NCI-H2107 (cell line): ENCODE data around the gene RIMBP2.

Experiments used
- DNase-seq: peaks from one replicate; lab custom pipeline; 2025; lab: John Stamatoyannopoulos, UW

The RIMBP2 gene

DNA sequence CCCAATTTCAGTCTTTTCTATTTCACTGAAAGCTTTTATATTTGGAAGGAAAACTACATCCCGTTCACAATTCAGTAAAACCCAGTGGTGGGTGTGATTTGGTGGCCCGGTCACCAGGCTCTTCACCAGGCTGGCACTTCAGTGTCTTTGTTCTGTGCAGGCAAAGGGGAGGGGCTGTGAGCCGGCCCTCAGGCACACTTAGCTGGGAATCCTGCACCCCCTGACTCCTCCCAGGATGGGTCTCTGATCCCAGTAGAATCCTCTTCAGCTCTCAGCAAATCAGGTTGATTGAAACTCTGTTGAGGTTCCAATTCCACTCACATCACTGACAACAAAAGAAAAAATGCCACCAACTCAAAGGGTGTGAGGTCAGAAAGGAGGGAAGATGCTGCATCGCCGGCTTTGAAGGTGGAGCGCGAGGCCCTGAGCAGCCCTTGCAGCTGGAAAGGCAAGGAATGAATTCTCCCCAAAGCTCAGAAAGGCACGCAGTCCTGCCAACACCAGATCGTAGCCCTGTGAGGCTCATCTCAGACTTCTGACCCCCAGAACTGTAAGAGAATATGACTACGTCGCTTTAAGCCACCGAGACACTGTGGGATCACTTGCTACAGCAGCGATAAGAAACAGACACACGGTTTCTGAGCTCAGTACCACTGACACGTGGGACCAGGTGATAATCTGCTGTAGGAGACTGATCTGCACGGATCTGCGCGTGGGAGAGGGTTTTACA lies 211.8 kb downstream of the RIMBP2 start:
- no peak for DNase-seq

DNA sequence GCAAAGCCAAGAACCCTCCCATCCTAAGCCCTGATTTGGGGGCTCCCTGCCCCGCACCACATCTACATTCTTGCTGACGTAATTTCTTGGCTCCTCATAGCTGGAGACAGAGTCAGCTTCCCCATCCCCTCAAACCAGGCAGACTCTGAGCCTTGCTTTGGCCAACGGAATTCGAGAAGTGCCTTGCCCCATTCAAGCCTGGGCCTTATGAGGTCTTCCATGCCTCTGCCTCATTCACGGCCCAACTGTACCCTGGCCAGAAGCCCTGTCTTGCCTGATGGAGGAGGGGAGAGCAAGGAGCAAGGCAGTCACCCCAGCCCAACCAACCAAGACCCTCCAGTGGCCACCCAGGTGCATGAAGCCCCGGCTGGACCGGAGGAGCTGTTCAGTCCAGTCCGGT lies 214.3 kb downstream of the RIMBP2 start:
- DNase-seq = no peak

DNA sequence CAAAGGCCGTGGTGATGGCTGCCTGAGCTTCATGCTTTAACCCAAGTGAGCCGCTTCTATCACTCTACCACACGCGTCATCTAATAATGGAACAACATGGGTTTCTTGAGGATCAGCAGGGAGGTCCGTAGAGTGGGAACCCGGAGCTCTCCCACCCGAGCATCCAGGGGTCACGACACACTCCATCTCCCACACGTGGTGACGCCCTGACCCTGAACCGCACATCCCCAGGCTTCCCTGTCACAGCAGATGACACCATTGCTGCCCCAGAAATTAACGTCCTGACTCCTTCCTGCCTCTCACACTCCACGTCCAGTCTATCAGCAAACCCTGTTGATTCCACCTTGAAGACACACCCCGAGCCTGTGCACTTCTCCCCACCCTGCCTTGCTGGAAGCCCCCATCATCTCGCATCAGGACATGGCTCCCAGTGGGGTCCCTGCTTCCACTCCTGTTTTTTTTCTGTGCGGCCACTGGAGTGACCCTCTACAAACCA lies 215.2 kb downstream of the RIMBP2 start:
- no peak for DNase-seq

DNA sequence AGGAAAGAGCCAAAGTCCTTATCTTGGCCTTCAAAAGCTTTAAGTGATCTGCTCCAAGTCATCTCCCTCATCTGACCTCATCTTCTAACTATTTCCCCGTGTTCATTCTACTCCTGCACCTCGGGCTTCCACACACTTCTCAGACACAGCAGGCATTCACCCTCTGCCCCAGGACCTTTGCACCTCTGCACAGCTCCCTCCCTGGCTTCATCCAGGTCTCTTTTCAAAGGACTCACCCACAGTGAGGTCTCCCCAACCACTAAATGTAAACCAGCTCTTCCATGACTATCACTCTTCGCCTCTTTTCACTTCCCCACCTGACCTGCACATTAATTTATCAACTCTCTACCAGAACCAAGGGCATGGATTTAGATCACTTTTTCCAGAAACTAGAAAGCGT lies 216.6 kb downstream of the RIMBP2 start:
- no peak for DNase-seq

DNA sequence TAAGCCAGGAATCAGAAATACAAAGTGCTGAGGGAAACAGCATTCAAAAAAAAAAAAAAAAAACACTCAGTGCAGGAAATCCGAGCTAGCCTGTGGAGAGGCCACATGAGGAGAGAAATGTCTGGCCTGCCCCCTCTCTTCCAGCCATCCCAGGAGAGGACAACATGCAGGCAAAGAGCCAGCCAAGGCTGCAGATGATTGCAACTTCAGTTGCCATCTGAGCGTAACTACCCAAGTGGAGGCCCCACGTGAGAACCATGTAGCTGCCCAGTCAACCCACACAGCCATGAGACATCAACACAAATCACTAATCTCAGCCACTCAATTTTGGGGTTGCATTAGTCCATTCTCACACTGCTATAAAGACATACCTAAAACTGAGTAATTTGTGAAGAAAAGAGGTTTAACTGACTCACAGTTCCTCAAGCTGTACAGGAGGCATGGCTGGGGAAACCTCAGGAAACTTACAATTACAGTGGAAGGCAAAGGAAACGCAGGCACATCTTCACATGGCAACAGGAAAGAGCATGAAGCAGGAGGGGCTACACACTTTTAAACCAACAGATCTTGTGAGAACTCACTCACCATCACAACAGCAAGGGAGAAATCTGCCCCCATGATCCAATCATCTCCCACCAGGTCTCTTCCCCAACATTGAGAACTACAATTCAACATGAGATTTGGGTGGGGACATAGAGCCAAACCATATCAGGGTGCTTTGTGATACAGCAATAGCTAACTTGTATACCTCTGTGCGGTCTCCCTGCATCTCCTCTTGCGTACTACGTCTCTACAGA lies 217.3 kb downstream of the RIMBP2 start:
- peak; percentile 47 for DNase-seq

DNA sequence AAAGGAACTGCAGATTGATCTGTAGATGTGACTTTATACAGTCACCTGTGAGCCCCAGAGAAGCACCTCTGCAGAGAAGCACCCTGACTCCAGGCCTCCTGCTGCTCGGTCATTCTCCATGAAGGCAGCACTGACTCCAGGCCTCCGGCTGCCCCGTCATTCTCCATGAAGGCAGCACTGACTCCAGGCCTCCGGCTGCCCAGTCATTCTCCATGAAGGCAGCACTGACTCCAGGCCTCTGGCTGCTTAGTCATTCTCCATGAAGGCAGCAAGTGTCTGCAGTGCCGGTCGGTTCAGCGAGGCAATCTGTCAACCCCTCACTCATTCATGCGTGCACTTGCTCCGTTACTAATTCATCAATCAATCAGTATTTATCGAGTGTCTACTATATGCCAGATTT lies 218.1 kb downstream of the RIMBP2 start:
- no peak for DNase-seq

DNA sequence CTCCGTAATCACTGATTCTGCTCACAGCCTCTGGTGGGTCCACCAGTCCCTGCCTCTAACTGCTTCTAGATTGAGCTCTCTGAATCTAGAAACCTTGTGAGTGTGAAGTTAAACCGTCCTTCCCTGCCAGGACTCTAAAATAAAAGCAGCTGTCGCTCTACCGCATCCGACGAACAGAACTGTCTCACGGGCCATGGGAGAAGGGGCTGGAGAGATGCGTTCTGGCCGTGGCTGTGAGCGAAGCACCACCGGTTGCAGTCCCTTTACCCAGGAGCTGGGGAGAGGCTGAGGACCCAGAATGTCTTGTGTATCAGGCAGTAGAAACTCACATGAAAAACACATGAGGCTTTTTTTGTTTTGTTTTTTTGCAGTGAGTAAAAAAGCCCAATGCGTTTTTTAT lies 218.8 kb downstream of the RIMBP2 start:
- DNase-seq = no peak

DNA sequence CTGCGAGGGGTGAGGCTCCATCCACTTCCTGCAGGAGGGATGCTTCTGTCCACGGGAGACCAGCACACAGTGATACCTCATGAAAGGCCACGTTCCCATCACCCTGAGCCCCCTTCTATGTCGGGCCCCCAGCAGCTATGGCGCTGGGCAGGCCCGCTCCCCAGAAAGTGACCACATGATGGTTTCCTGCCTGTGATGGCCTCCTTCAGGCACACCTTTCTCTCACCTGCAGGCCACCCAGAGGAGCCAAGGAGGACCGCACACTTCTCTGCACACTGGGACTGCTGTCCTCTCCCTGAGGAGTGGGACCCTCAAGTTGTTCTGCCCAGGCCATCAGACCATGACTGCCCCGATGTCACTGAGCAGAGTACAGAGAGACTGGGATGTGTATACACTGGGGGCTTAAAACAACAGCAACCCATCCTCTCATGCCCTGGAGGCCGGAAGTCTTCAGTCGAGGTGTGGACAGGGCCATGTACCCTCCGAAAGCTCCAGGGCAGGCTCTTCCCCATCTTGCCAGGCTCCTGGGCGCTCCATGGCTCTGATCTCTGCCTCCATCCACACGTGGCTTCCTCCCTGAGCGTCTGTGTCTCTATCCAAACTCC lies 219.5 kb downstream of the RIMBP2 start:
- DNase-seq = no peak

DNA sequence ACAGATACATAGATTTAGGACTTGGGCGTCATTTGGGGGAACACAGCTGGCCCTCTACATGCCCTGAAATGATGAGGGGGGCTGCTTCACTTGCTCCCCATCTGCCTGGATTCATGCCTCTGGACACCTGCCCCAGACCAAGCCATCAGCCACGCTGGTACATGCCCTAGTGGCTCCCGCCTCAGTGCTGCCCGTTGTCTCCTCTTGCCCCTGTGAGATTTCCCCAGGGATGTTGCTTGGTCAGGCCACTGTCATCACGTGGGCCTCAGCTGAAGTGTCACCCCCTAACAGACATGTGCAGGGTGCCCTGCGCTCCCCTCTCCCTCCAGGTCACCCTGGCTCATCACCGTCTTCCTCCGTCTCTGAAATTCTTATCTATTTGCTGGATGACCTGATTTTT lies 220.9 kb downstream of the RIMBP2 start:
- DNase-seq = no peak

DNA sequence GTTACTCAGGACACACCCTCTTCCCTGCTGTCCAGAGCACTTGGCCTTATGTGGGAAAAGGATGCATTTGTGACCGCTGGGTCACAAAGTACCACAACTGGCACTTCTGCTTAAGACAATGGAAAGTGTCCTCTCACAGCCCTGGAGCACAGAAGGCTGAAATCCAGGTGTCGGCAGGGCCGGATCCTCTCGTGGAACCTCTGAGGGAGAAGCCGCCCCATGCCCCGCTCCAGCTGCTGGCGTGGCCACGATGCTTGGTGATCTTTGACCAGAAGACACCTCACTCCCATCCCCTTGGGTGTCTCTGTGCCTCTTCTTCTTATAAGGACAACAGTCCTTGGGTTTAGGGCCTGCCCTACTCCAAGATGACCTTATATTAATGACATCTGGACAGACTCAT lies 221.4 kb downstream of the RIMBP2 start:
- no peak for DNase-seq

DNA sequence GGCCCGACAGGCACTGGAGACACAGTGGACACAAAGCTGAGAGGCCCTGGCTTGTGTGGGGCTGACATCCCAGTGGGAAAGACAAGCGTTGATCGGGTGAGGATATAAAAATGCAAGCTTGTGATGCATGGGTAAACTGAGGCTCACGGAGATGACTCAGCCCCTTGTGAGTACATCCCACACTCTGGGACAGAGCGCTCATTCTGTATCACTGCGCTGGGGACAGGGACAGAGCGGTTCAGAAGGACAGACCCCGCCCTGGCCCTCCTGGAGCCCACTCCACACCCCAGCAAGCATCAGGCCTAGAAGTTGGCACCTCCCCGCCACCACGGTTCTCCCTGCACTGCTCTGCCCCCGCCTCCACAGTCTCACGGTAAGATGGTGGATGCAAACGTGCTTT lies 222.1 kb downstream of the RIMBP2 start:
- DNase-seq = no peak

DNA sequence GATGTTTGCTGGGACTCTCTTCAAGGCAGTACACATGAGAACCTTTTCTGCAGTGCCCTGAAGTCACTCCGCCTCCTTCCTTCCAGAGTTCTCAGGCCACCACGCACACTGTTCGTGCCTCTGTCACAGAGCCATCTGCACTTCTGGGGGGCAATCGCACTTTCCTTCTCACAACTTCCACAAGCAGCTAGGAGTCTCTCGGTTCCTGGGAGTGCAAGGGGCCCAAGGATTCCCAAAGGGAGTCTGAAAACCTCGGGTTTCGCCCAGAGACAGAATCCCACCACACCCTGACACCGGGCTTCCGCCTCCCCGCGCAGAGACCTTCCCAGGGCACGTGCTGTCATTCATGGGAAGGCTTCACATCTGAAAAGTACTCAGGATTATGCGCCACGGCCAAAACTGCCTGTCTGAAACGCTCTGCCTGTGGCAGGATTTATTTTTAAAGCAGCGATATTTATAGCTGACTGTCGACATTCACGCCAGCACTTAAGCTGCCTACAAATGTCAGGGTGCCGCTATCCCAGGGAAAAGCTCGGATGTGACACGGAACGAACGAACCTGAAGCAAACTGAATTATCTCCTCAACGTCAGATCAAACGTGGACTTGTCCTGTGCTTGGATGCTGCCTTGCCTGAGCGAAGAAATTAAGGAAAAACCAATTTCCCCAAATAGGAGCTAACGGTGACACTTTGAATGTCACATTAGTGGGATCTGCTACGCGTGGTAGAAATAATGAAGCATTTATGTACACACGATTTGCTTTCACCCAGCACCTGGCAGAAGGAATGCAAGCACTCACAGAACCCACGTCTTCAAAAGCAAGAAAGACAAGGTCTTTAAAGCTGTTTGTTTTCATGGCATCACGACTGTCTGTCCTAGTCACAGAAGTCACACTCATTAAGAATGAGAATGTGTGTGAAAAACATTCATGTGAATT lies 224.4 kb downstream of the RIMBP2 start:
- DNase-seq = no peak

DNA sequence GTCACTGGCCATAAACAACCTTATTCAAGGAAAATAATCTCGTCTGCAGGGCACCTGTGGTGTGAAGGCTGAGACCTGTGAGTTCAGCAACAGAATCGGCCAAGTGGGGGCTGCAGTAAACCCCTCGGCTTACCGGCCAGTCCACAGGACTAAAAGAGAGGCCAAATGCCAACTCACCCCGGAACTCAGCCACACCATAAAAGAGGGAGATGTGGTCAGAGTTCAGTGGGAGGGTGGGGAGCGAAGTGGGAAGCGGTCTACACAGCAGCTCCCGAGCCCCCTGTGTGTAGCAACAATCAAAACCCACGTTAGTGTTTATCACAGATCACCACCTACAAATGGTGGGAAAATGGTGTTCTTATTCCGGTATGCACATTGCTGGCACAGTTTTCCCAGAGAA lies 225.4 kb downstream of the RIMBP2 start:
- DNase-seq = no peak

DNA sequence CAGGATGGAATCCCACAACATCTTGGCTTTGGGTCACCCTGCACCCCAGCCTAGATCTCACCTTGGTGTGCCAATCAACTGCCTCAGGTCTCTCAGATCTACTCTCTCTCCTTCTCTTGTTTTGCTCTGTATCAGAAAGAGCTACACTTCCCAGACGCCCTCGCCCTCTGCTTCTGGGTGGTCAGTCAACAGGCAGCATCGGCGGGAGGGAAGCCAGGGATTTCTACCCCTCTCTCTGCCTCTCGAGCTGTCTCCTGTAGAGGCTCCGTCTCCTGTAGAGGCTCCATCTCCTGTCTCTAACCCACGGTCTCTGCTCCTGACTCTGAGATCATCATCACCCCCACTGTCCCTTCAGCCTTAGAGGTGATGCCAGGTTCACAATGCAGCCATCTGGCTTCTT lies 226.8 kb downstream of the RIMBP2 start:
- DNase-seq = no peak

DNA sequence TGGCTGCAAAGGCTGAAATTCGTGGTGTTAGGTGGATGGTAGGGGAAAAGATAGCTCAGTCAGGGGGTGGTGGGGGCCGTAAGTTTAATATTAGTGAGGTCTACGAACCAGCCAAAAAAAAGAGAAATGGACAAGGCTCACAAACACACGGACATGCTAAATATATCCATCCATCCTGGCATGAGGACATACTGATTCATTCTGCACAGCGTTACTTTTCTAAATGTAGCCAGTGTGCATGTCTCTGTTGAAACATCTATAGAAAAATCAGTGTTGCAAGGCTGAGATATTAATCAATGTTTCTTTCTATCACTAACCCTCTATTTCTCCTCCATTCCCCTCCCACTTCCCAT lies 227.8 kb downstream of the RIMBP2 start:
- no peak for DNase-seq

DNA sequence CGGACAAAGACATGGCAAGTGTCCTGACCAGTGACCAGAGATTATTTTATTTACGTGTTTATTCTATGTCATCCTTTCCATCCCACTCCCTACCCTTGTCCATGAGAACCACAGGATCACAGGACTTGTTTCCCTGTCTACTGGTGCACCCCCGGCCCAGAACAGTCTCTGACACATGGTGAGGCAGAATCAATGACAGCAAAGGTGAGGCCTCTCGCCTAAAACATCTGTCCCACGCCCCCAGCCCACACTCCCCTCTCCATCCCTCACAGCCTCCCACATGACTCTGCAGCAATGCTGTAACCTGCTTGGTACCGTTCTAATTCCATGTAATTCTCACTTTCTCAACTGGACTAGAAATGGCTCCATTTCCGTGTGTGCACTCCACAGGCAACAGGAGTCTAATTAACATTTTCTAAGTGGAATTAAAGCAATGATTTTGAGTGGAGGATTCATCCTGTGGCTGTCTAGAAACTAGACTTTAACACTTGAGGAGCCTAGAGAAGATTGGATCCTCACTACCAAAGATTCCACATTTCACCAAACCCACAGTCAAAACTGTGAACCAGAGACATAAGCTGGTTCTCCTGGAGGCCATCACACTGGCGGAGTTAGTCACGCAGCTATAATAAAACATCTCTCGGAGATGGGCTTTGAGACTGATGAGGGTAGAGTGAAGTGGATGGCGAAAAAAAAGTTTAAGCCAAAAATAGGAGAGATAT lies 228.3 kb downstream of the RIMBP2 start:
- no peak for DNase-seq

DNA sequence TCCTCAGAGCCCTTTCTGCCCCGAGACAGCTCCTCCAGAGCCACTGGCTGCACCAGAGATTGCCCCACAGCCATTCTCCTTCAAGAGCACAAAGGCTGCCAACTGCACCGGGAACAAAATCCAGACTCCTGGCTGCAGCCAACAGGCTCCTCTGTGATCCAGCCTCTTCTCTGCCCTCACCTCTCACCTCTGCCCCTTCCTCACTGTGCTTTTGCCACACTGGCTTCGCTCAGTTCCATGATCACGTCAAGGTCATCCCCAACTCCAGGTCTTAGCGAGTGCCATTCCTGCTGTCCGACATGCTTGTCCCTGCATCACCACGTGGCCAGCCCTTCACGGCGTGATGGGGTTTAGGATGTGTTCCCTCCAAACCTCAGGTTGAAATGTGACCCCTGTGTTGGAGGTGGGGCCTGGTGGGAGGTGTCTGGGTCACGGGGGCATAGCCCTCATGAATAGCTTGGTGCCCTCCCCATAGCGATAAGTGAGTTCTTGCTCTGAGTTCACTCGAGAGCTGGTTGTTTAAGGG lies 229.1 kb downstream of the RIMBP2 start:
- no peak for DNase-seq

DNA sequence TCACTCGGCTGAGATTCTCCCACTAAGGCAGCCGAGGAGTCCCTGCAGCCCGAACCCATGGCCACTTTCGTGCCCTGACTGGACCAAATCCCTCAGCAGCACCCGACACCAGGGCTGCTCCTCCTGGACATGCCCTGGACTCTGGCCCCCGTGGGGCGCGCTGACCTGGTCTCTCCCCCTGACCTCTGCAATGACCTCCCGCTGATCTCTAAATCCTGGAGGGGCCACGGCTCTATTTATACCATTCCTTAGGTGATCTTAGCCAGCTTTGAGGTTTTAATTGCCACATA lies 230.0 kb downstream of the RIMBP2 start:
- DNase-seq = no peak

DNA sequence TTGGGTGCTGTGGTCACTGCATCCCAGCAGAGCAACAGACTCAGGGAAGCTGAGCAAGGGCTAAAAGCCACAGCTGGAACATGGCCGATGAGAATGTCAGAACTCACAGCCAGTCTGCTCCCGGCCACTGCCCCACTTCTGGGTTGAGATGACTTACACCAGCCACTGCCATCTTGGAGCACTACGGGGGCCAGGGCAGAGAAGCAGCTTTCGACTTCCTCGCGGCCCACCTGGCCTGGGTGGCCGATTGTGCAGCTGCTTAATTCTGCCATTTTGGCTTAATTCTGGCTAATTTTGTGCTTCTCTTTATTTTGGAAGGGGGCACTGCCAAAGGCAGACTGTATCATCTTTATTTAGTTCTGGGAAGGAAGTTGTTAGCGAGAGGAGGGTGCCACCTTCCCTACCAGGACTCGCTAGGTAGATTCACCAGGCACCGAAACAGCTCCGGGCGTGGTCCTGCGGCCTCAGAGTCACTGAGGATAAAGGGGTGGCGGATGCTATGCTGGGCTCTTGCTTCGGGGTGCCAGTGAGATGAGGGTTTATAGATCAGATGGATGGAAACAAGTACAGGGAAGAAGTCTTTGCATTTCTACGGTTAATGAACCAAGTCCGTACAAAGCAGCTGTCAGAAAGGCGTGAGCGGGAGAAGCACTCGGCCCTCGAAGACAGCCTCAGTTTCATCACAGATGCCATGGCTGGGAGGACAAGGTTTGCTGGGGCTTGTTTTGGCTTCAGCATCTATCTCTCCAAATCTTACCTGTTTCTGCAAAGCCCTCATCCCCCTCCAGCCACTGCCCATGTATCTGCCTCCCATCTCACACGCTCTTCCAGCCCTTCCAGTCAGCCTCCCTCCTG lies 230.6 kb downstream of the RIMBP2 start:
- no peak for DNase-seq

DNA sequence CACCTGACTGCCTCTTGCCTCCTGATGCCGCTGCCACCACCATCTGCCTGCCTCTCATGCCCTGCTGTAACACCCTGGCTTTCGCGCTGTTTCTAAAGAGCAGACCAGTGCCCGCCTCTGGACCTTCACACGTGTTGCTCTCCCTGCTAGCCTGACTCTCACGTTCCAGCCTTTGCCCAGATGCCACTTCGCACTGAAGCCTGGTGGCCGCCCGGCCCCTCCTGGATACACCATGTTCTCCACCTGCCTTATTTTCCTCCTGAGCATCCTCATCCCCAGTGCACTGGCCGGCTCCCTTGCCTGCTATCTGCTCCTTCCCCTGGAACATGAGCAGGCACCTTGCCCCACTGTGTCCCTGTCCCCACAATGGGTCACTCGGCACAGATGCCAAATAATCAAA lies 231.9 kb downstream of the RIMBP2 start:
- DNase-seq = no peak
